Camera-type eye (tissue), 1 donor: ENCODE results near the gene CPOX. TPM values are rescaled to one million over a fixed set of nuclear protein-coding genes. Genes with fewer than 3 reads are reported as not detected.

Experiments
- total RNA-seq: library from RNA; depleted of rRNA; stranded (reverse); fragments of >200 nt; gene quantifications from one replicate; pipeline ENCODE4 v1.2.3, GENCODE V29; 2014

CPOX gene
- 26.9 TPM for total RNA-seq

GRCh38 chr3:98593046-98593936, at the start of gene CPOX:
Gene CPOX, minus strand, starts transcription at chr3:98593611. Its CDS starts 107 bp downstream, at chr3:98593504.

GRCh38 chr3:98531622-98532274, 61.7 kb downstream of the CPOX start, which contains the start of gene GPR15:
Gene GPR15, plus strand, starts transcription at chr3:98531978. Its CDS starts 56 bp downstream, at chr3:98532034.

Other genes starting within 250 kb of the CPOX start
- gene OR5K4, start 239.8 kb downstream of the CPOX start, total RNA-seq, result not detected
- gene OR5K3, start 202.9 kb downstream of the CPOX start, total RNA-seq, result not detected
- not detected for gene OR5K1, start 130.4 kb downstream of the CPOX start, total RNA-seq
- not detected for gene OR5K2, start 95.9 kb downstream of the CPOX start, total RNA-seq
- gene CLDND1, start 70.7 kb downstream of the CPOX start, total RNA-seq, result 155 TPM
- gene GPR15, start 61.6 kb downstream of the CPOX start, total RNA-seq, result not detected
- 7.3 TPM for gene ST3GAL6, start 169.7 kb upstream of the CPOX start, total RNA-seq